HUES64 (cell line): Measurements from ENCODE around the gene HDGFL3.

Source experiments
- H3K27ac ChIP-seq: 2 replicates; pipeline ENCODE4 v1.7.0; 2013; ENCODE audit warnings: low read depth, low read length, inconsistent platforms
- H3K27me3 ChIP-seq: 2 replicates; pipeline ENCODE4 v1.6.1; 2013; ENCODE audit warnings: mild to moderate bottlenecking, low read length; ENCODE audit not compliant: insufficient read depth
- H3K36me3 ChIP-seq: 2 replicates; pipeline ENCODE4 v1.6.1; 2013; ENCODE audit warnings: mild to moderate bottlenecking, low read length; ENCODE audit not compliant: insufficient read depth
- H3K4me1 ChIP-seq: 2 replicates; pipeline ENCODE4 v1.6.1; 2013; ENCODE audit warnings: mild to moderate bottlenecking, low read length, moderate library complexity; ENCODE audit not compliant: insufficient read depth
- H3K4me3 ChIP-seq: 2 replicates; pipeline ENCODE4 v1.5.1; 2013; ENCODE audit warnings: mild to moderate bottlenecking, low read length, moderate library complexity
- H3K9ac ChIP-seq: 2 replicates; pipeline ENCODE4 v1.6.1; 2013; ENCODE audit warnings: mild to moderate bottlenecking, low read depth, low read length
- H3K9me3 ChIP-seq: 2 replicates; pipeline ENCODE4 v1.6.1; 2013; ENCODE audit warnings: low read depth, low read length; ENCODE audit not compliant: insufficient read depth
- WGBS: fragments of 150-250, 120-280 bp; methylation state at CpG from one replicate; pipeline ENCODE4 v1.1.7; 2013; ENCODE audit warnings: missing lambda C conversion rate; 5-methylcytosine and 5-hydroxymethylcytosine counted together

The HDGFL3 gene

GRCh38 chr15:83082730-83083386 lies 124.8 kb downstream of the HDGFL3 start:
- Histone ChIP-seq H3K27me3 (no peaks in the 10 kb centered on the region), H3K9ac (no peak overlapping the region)
- 90% methylated on average over 5 of the region's 5 CpGs for WGBS

GRCh38 chr15:83081256-83082014 lies 126.2 kb downstream of the HDGFL3 start:
- Histone ChIP-seq H3K9me3 (no peaks in the 10 kb centered on the region), H3K4me3 (no peak overlapping the region), H3K27me3 (no peaks in the 10 kb centered on the region), H3K4me1 (no peaks in the 10 kb centered on the region), H3K36me3 (no peaks in the 10 kb centered on the region), H3K27ac (no peak overlapping the region), H3K9ac (no peak overlapping the region)
- WGBS, result 91% methylated on average over 4 of the region's 5 CpGs

More at GRCh38 chr15:83082730-83083386, 124.8 kb downstream of the HDGFL3 start:
- Histone ChIP-seq H3K27ac (no peak overlapping the region), H3K4me1 (no peaks in the 10 kb centered on the region), H3K36me3 (no peaks in the 10 kb centered on the region), H3K4me3 (no peak overlapping the region), H3K9me3 (no peaks in the 10 kb centered on the region)

- no peaks in the 10 kb centered on the region for H3K36me3 ChIP-seq
- H3K9ac ChIP-seq, result no peak overlapping the region
- WGBS, result 79% methylated on average over 7 of the region's 7 CpGs
- peaks cover 9% of the 10 kb centered on the region; the same call in 1 of the 2 replicates for H3K9me3 ChIP-seq
- H3K27ac ChIP-seq, result no peak overlapping the region
- no peaks in the 10 kb centered on the region for H3K27me3 ChIP-seq
- H3K4me1 ChIP-seq, result no peaks in the 10 kb centered on the region
- H3K4me3 ChIP-seq, result no peak overlapping the region
Measured at GRCh38 chr15:83078712-83079111, 128.9 kb downstream of the HDGFL3 start.
